Stimulated activated memory B cell treated with anti-CD40 and anti-IgM and Interleukin-4, amounts not matched to agents 10 μg/mL and 1 μg/mL and 100 μg/mL, for 72 hours (primary cell): ENCODE data around the gene GALNT14.

Experiments
- ATAC-seq: fragments of 150-1000 bp; cut with Tn5 transposase; 2 replicates; pipeline ENCODE4 v1.10.0; 2021
- H3K27ac Mint-ChIP-seq: one replicate; pipeline ENCODE4 v1.8.0; 2022; ENCODE audit warnings: mild to moderate bottlenecking, mixed read lengths
- H3K27me3 Mint-ChIP-seq: one replicate; pipeline ENCODE4 v1.8.0; 2022; ENCODE audit warnings: mixed read lengths
- H3K36me3 Mint-ChIP-seq: one replicate; pipeline ENCODE4 v1.8.0; 2022; ENCODE audit warnings: mixed read lengths
- H3K4me1 Mint-ChIP-seq: one replicate; pipeline ENCODE4 v1.8.0; 2022; ENCODE audit warnings: mixed read lengths
- H3K4me3 Mint-ChIP-seq: one replicate; pipeline ENCODE4 v1.8.0; 2022; ENCODE audit warnings: mild to moderate bottlenecking, moderate library complexity, mixed read lengths
- H3K9me3 Mint-ChIP-seq: one replicate; pipeline ENCODE4 v1.8.0; 2022; ENCODE audit warnings: mixed read lengths

Gene GALNT14

GRCh38 chr2:30860726-30861125, 277.5 kb downstream of the GALNT14 start:
- H3K9me3 Mint-ChIP-seq: no peaks in the 10 kb centered on the region
- H3K36me3 Mint-ChIP-seq: no peaks in the 10 kb centered on the region
- peaks cover 4% of the 10 kb centered on the region for H3K27me3 Mint-ChIP-seq
- ATAC-seq: no peak
- H3K4me1 Mint-ChIP-seq: peaks cover 3% of the 10 kb centered on the region
- H3K4me3 Mint-ChIP-seq: no peak overlapping the region
- no peak overlapping the region for H3K27ac Mint-ChIP-seq
